ENCODE data around the gene LDLRAP1.

LDLRAP1 gene

GRCh38 chr1:25525361-25525688, 18.1 kb upstream of the LDLRAP1 start:
- H3K36me3 ChIP-seq (ENCODE audit: control insufficient read depth, low read length) = no peaks in the 10 kb centered on the region
- no peaks in the 10 kb centered on the region for H3K79me2 ChIP-seq (ENCODE audit: control insufficient read depth, low read length)
- H3K27me3 ChIP-seq (ENCODE audit: control insufficient read depth, low read length) = 0 out of 2 replicates have a peak, but pooled peaks cover 4% of the 10 kb centered on the region
- H3K4me2 ChIP-seq (ENCODE audit: low read length) = no peak overlapping the region
- no peak overlapping the region for H3K27ac ChIP-seq (ENCODE audit: low read depth, low read length)
- H3F3A ChIP-seq (ENCODE audit: control insufficient read depth, insufficient read depth) = no peaks in the 10 kb centered on the region
- TF ChIP-seq EZH2phosphoT487 (IDR thresholded peaks at IDR 0.05; ENCODE audit: borderline replicate concordance, low read length) (no peak), CTCF (IDR thresholded peaks at IDR 0.05; ENCODE audit: low read depth, low read length, poor library complexity, severe bottlenecking) (no peak)
- H4K20me1 ChIP-seq (ENCODE audit: control insufficient read depth, insufficient read depth, low read depth, low read length) = no peaks in the 10 kb centered on the region
- H3K4me3 ChIP-seq (ENCODE audit: low read length) = no peak overlapping the region
- 0 out of 2 replicates have a peak, but pooled peaks cover 2% of the 10 kb centered on the region for H3K4me1 ChIP-seq (ENCODE audit: control insufficient read depth, low read length)
- no peaks in the 10 kb centered on the region for H3K9me2 ChIP-seq (replicated peaks; ENCODE audit: control insufficient read depth, low read length)
- H3K9me3 ChIP-seq (ENCODE audit: control insufficient read depth, insufficient read depth, low read length) = no peaks in the 10 kb centered on the region

GRCh38 chr1:25526753-25527152, 16.7 kb upstream of the LDLRAP1 start:
- Histone ChIP-seq H3K4me2 (ENCODE audit: low read length) (no peak overlapping the region), H3K27me3 (ENCODE audit: control insufficient read depth, low read length) (0 out of 2 replicates have a peak, but pooled peaks cover 4% of the 10 kb centered on the region), H4K20me1 (ENCODE audit: control insufficient read depth, insufficient read depth, low read depth, low read length) (no peaks in the 10 kb centered on the region), H3K79me2 (ENCODE audit: control insufficient read depth, low read length) (no peaks in the 10 kb centered on the region), H3K9me2 (replicated peaks; ENCODE audit: control insufficient read depth, low read length) (no peaks in the 10 kb centered on the region), H3K27ac (ENCODE audit: low read depth, low read length) (no peak overlapping the region), H3K4me3 (ENCODE audit: low read length) (no peak overlapping the region), H3F3A (ENCODE audit: control insufficient read depth, insufficient read depth) (no peaks in the 10 kb centered on the region), H3K4me1 (ENCODE audit: control insufficient read depth, low read length) (no peaks in the 10 kb centered on the region), H3K9me3 (ENCODE audit: control insufficient read depth, insufficient read depth, low read length) (no peaks in the 10 kb centered on the region), H3K36me3 (ENCODE audit: control insufficient read depth, low read length) (no peaks in the 10 kb centered on the region)
- no peak for TF ChIP-seq EZH2phosphoT487 (IDR thresholded peaks at IDR 0.05; ENCODE audit: borderline replicate concordance, low read length)

- Histone ChIP-seq H3K4me3 (ENCODE audit: low read length) (no peak overlapping the region), H3K4me1 (ENCODE audit: control insufficient read depth, low read length) (no peaks in the 10 kb centered on the region), H3F3A (ENCODE audit: control insufficient read depth, insufficient read depth) (no peaks in the 10 kb centered on the region), H3K36me3 (ENCODE audit: control insufficient read depth, low read length) (no peaks in the 10 kb centered on the region), H4K20me1 (ENCODE audit: control insufficient read depth, insufficient read depth, low read depth, low read length) (no peaks in the 10 kb centered on the region), H3K79me2 (ENCODE audit: control insufficient read depth, low read length) (no peaks in the 10 kb centered on the region), H3K27ac (ENCODE audit: low read depth, low read length) (no peak overlapping the region), H3K4me2 (ENCODE audit: low read length) (no peak overlapping the region), H3K9me3 (ENCODE audit: control insufficient read depth, insufficient read depth, low read length) (no peaks in the 10 kb centered on the region), H3K9me2 (replicated peaks; ENCODE audit: control insufficient read depth, low read length) (no peaks in the 10 kb centered on the region), H3K27me3 (ENCODE audit: control insufficient read depth, low read length) (0 out of 2 replicates have a peak, but pooled peaks cover 4% of the 10 kb centered on the region)
- TF ChIP-seq CTCF (IDR thresholded peaks at IDR 0.05; ENCODE audit: low read depth, low read length, poor library complexity, severe bottlenecking) = no peak
- TF ChIP-seq EZH2phosphoT487 (IDR thresholded peaks at IDR 0.05; ENCODE audit: borderline replicate concordance, low read length) = no peak
Observed at GRCh38 chr1:25527226-25527846, 16.1 kb upstream of the LDLRAP1 start.

- Histone ChIP-seq H3K4me3 (ENCODE audit: low read length) (no peak overlapping the region), H3K27ac (ENCODE audit: low read depth, low read length) (no peak overlapping the region)
Observed at GRCh38 chr1:25527946-25528595, 15.3 kb upstream of the LDLRAP1 start.

More at GRCh38 chr1:25527946-25528595, 15.3 kb upstream of the LDLRAP1 start:
- TF ChIP-seq EZH2phosphoT487 (IDR thresholded peaks at IDR 0.05; ENCODE audit: borderline replicate concordance, low read length) (no peak), CTCF (IDR thresholded peaks at IDR 0.05; ENCODE audit: low read depth, low read length, poor library complexity, severe bottlenecking) (no peak)
- Histone ChIP-seq H3K4me1 (ENCODE audit: control insufficient read depth, low read length) (no peaks in the 10 kb centered on the region), H3K9me2 (replicated peaks; ENCODE audit: control insufficient read depth, low read length) (no peaks in the 10 kb centered on the region), H3K9me3 (ENCODE audit: control insufficient read depth, insufficient read depth, low read length) (no peaks in the 10 kb centered on the region), H3K36me3 (ENCODE audit: control insufficient read depth, low read length) (no peaks in the 10 kb centered on the region), H4K20me1 (ENCODE audit: control insufficient read depth, insufficient read depth, low read depth, low read length) (no peaks in the 10 kb centered on the region), H3K79me2 (ENCODE audit: control insufficient read depth, low read length) (no peaks in the 10 kb centered on the region), H3F3A (ENCODE audit: control insufficient read depth, insufficient read depth) (no peaks in the 10 kb centered on the region), H3K27me3 (ENCODE audit: control insufficient read depth, low read length) (0 out of 2 replicates have a peak, but pooled peaks cover 4% of the 10 kb centered on the region), H3K4me2 (ENCODE audit: low read length) (no peak overlapping the region)

Measured in DOHH2 (cell line).